ENCODE data around the gene GSTM1. TPM values are rescaled to one million over a fixed set of nuclear protein-coding genes. Genes with fewer than 3 reads are reported as not detected.

The GSTM1 gene
- total RNA-seq, 1 donor from 2014 or later = 22.2 TPM

GRCh38 chr1:109713636-109714035 is 26.0 kb downstream of the GSTM1 start:
- no peak for ATAC-seq (ENCODE audit: low read depth)
- ChIA-PET CTCF (no interaction called here), POLR2A (no interaction called here)
- Mint-ChIP-seq H3K36me3 (ENCODE audit: low read depth) (no peaks in the 10 kb centered on the region), H3K9me3 (peaks cover 7% of the 10 kb centered on the region), H3K4me3 (no peak overlapping the region), H3K27me3 (peaks cover 17% of the 10 kb centered on the region), H3K4me1 (peaks cover 1% of the 10 kb centered on the region), H3K27ac (no peak overlapping the region)
- no peak for TF ChIP-seq CTCF (IDR thresholded peaks at IDR 0.05)
- no peak for DNase-seq
- intact Hi-C loops (cut with micrococcal nuclease) = no loop called here

- no peaks in the 10 kb centered on the region for H3K9me3 Mint-ChIP-seq
- intact Hi-C loops (cut with micrococcal nuclease) = no loop called here
- ChIA-PET CTCF (no interaction called here), POLR2A (no interaction called here)
- H3K4me1 Mint-ChIP-seq = peaks cover 1% of the 10 kb centered on the region
- H3K36me3 Mint-ChIP-seq (ENCODE audit: low read depth) = no peaks in the 10 kb centered on the region
- no peak for TF ChIP-seq CTCF (IDR thresholded peaks at IDR 0.05)
- H3K27me3 Mint-ChIP-seq = peaks cover 17% of the 10 kb centered on the region
- H3K4me3 Mint-ChIP-seq = no peak overlapping the region
- ATAC-seq (ENCODE audit: low read depth) (no peak), DNase-seq (no peak)
- H3K27ac Mint-ChIP-seq = no peak overlapping the region
Measured at GRCh38 chr1:109714661-109715372, 27.2 kb downstream of the GSTM1 start.

GRCh38 chr1:109716121-109716520 is 28.5 kb downstream of the GSTM1 start:
- H3K27ac Mint-ChIP-seq = no peak overlapping the region
- ATAC-seq (ENCODE audit: low read depth) (no peak), DNase-seq (no peak)
- H3K4me3 Mint-ChIP-seq = no peak overlapping the region
- intact Hi-C loops (cut with micrococcal nuclease) = no loop called here
- no peaks in the 10 kb centered on the region for H3K9me3 Mint-ChIP-seq
- TF ChIP-seq CTCF (IDR thresholded peaks at IDR 0.05) = no peak
- H3K4me1 Mint-ChIP-seq = peaks cover 1% of the 10 kb centered on the region
- POLR2A ChIA-PET = no interaction called here
- peaks cover 17% of the 10 kb centered on the region for H3K27me3 Mint-ChIP-seq
- CTCF ChIA-PET = no interaction called here
- no peaks in the 10 kb centered on the region for H3K36me3 Mint-ChIP-seq (ENCODE audit: low read depth)

- ChIA-PET CTCF (no interaction called here), POLR2A (no interaction called here)
- H3K4me3 Mint-ChIP-seq = no peak overlapping the region
- no peak for TF ChIP-seq CTCF (IDR thresholded peaks at IDR 0.05)
- no peak overlapping the region for H3K27ac Mint-ChIP-seq
- ATAC-seq (ENCODE audit: low read depth) (no peak), DNase-seq (no peak)
- H3K36me3 Mint-ChIP-seq (ENCODE audit: low read depth) = no peaks in the 10 kb centered on the region
- H3K4me1 Mint-ChIP-seq = peaks cover 1% of the 10 kb centered on the region
- peaks cover 17% of the 10 kb centered on the region for H3K27me3 Mint-ChIP-seq
- H3K9me3 Mint-ChIP-seq = no peaks in the 10 kb centered on the region
- intact Hi-C loops (cut with micrococcal nuclease) = no loop called here
Measured at GRCh38 chr1:109716570-109717090, 29.0 kb downstream of the GSTM1 start.

- intact Hi-C loops (cut with micrococcal nuclease) = no loop called here
- no peak for DNase-seq
- Mint-ChIP-seq H3K4me1 (no peaks in the 10 kb centered on the region), H3K36me3 (ENCODE audit: low read depth) (no peaks in the 10 kb centered on the region), H3K27ac (no peak overlapping the region), H3K4me3 (no peak overlapping the region), H3K27me3 (peaks cover 20% of the 10 kb centered on the region), H3K9me3 (no peaks in the 10 kb centered on the region)
- ChIA-PET CTCF (interaction anchor here (0.7 kb wide), 1 partner anchor 59 kb away, joined by 3 read pairs; no protein-coding TSS in a partner anchor), POLR2A (no interaction called here)
- no peak for TF ChIP-seq CTCF (IDR thresholded peaks at IDR 0.05)
- no peak for ATAC-seq (ENCODE audit: low read depth)
Measured at GRCh38 chr1:109717729-109718128, 30.1 kb downstream of the GSTM1 start.

Data from activated B cell treated with CpG ODN at 0.5 μM for 24 hours (primary cell).